GM12873 (cell line): ENCODE measurements around the gene PKNOX2.

Experiments used
- TF ChIP-seq, protein P1 (sequence below): IDR thresholded peaks from 2 replicates; pipeline ENCODE4 v1.5.1; 2012; ENCODE audit warnings: low read depth, mild to moderate bottlenecking, moderate library complexity, low read length, control low read depth; ENCODE audit not compliant: insufficient read depth; ENCODE audit errors: missing control alignments

The PKNOX2 gene

DNA sequence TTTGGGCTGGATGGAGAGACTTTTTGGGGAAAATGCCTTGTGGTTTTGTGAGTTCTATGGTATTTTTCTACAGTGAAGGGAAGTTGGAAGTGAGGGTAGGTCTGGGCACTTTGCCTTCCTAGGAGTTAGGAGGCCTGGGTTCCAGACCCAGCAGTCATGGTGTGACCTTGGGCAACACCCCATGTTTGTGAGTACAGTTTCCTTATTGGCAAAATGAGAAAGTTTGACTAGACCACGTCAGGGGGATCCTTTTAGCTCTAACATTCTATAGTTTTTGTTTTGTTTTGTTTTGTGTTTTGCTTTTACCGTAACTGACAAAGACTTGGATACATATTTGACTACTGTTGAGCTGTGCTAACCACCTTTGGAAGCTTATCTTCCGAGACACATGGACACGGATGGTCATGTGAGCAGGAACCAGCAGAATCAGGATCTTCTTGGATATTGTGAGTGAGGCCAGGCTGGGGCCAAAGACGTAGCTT lies 109.0 kb downstream of the PKNOX2 start:
- TF ChIP-seq, protein P1, sequence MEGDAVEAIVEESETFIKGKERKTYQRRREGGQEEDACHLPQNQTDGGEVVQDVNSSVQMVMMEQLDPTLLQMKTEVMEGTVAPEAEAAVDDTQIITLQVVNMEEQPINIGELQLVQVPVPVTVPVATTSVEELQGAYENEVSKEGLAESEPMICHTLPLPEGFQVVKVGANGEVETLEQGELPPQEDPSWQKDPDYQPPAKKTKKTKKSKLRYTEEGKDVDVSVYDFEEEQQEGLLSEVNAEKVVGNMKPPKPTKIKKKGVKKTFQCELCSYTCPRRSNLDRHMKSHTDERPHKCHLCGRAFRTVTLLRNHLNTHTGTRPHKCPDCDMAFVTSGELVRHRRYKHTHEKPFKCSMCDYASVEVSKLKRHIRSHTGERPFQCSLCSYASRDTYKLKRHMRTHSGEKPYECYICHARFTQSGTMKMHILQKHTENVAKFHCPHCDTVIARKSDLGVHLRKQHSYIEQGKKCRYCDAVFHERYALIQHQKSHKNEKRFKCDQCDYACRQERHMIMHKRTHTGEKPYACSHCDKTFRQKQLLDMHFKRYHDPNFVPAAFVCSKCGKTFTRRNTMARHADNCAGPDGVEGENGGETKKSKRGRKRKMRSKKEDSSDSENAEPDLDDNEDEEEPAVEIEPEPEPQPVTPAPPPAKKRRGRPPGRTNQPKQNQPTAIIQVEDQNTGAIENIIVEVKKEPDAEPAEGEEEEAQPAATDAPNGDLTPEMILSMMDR = no peak

DNA sequence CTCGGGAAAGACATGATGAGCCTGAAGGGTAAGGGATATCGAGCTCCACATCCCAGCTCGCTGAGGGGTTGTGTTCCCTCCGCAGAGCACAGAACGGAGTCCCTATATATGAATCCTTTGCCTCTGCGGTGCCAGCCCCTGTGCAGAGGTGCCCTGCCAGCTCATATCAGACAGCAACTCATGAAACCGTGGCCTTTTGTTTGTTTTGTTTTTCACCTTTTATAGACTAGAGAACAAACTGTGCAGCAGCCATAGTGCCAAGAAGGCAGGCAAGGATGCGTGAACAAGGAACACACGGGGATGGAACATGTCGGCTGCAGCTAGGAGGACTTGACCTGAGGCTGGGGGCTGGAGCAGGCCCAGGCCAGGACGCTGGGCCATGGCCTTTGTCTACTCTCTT lies 109.8 kb downstream of the PKNOX2 start:
- TF ChIP-seq, protein P1 = no peak

DNA sequence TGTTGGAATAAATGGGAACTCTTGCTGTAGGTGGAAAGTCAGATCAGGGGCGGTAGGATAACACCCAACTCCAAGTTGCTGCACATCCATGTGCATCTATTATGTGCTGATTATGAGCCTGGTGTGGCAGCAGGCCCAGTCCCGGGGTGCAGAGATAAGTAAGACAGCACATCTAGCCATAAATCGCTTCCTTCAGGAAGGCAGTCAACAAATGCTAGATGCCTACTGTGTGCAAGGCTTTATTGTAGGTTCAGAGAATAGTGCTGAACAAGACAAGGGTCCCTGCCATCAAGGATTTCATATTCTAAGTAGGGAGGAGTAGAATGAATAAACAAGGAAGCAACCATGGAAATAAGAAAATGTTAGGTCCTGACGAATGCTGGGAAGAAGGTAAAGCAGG lies 110.2 kb downstream of the PKNOX2 start:
- TF ChIP-seq, protein P1 = no peak

DNA sequence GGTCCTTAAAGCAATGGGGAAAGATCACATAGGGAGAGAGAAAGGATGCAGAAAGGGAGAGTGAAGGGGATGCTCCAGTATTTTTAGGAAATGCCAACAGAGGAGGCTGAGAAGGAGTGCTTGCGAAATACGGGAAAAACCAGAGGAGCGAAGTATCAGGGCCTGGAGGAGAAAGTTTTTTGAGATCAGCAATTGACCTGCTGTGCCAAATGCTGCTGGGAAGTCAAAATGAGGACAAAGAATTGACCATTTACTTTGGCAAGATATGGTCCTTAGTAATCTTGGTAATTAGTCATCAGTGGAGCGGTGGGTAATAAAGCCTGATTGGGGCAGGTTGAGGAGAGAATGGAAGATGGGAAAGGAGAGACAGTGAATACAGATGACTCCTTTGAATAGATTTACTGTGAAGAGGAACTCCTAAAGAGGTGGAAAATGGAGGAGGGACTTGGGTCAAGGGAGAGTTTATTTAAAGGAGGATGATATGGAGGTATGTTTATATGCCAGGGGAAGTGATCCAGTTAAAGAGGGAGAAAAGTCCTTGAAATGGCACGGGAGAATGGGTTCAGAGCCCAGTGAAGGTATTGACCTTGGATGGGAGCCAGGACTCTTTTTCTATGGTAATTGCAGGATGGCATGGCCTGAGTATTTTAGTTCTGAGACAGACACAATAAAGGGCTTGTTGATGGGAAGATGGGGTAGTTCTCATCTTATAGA lies 111.5 kb downstream of the PKNOX2 start:
- TF ChIP-seq, protein P1 = no peak

DNA sequence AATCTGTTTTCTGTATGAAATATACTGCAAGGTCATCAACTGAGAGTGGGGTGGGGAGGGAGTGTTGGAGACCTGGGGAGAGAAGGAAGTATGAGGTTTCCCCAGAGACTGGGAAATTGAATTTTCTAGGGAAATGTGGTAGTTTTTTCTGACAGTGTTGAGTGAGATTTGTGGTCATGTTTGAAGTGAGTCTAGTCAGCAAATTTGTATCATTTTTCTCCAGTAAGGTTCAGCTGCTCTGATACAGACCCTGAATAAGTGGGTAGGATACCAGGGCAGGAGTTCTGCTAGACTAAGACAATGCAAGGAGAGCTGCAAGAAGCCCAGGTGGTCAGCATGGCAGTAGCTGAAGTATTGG lies 112.0 kb downstream of the PKNOX2 start:
- TF ChIP-seq, protein P1 = no peak

DNA sequence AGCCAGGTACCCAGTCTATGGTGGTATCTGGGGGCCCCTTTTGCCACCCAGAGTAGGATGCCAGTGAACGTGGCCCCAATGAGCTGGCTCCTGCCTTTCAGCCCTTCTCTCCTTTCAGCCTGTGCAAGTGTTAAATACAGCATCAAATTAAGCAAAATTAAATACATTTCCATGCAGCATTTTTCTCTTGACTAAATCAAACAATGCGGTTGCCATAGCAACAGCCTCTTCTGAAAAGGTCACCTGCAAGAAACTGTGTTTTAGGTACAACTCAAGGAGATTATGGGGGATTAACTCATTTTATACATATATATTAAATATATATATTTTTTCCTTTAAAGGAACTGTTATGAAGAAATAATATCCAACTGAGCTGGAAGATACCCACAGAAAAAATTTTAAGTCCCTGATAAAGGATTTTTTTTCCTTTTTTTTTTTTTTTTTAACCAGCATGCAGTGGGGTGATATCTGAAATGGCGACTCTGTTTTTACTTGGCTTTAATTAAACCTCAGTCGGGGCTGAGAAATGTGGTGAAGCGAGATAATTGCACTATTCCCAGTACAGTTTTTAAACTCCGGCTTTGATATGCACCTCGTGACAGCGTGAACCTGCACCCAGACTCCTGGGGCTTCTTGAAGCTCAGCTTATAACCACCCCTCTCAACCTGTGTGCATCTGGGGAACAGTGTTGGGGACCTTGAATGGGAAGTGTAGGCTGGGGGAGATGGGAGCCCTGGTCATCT lies 115.3 kb downstream of the PKNOX2 start:
- TF ChIP-seq, protein P1 = no peak

DNA sequence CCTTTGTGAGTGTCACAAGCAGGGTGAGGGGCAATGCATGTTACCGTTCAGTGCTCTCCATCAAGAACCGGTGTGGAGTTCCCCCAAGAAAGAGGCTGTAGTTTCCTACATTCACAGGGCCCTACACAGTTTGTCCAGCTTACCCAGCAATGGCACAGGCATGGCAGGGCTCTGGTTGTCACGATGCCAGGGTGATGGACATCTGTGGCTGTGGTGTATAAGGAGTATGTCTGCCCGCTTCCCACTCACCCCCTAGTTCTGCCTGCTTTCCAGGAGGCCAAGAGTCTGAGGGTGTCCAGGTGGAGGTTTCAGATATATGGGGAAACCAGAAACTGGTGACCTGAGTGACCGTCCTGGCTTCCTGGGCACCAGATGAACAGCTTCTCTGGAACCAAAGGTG lies 116.1 kb downstream of the PKNOX2 start:
- TF ChIP-seq, protein P1 = no peak
